Non-pigmented ciliary epithelial cell (primary cell): ENCODE data around the gene MYRFL.
"Not testable (repeated sequence)": the region's sequence is repeated elsewhere in the genome, so short reads cannot be mapped to it uniquely, and the experiment has no call there.

ENCODE experiments used
- DNase-seq: peaks from one replicate; pipeline ENCODE4 v3.0.0-alpha.2; 2010; ENCODE audit warnings: low read depth

MYRFL gene

GRCh38 chr12:69988481-69989321, 163.7 kb downstream of the MYRFL start:
- DNase-seq: peak; percentile 14

- DNase-seq: no peak
These were observed 166.8 kb downstream of the MYRFL start for GRCh38 chr12:69991690-69992288.

GRCh38 chr12:69993433-69993832, 168.4 kb downstream of the MYRFL start:
- DNase-seq: no peak

- not testable (repeated sequence) for DNase-seq
These were observed 169.1 kb downstream of the MYRFL start for GRCh38 chr12:69994086-69994485.

GRCh38 chr12:69994724-69995173, 169.7 kb downstream of the MYRFL start:
- no peak for DNase-seq

GRCh38 chr12:69996241-69996640, 171.2 kb downstream of the MYRFL start:
- DNase-seq: no peak

GRCh38 chr12:69996722-69997121, 171.7 kb downstream of the MYRFL start:
- DNase-seq: no peak

- DNase-seq: no peak
These were observed 173.0 kb downstream of the MYRFL start for GRCh38 chr12:69998011-69998410.

GRCh38 chr12:69998922-69999321, 173.9 kb downstream of the MYRFL start:
- no peak for DNase-seq

GRCh38 chr12:69999561-69999960, 174.5 kb downstream of the MYRFL start:
- DNase-seq: no peak

- DNase-seq: no peak
These were observed 177.3 kb downstream of the MYRFL start for GRCh38 chr12:70002097-70002911.

GRCh38 chr12:70002912-70003255, 177.9 kb downstream of the MYRFL start:
- DNase-seq: no peak

- DNase-seq: no peak
These were observed 181.0 kb downstream of the MYRFL start for GRCh38 chr12:70005864-70006618.

- no peak for DNase-seq
These were observed 181.6 kb downstream of the MYRFL start for GRCh38 chr12:70006619-70006973.

GRCh38 chr12:70007687-70008086, 182.7 kb downstream of the MYRFL start:
- DNase-seq: no peak
